DND-41 (cell line): ENCODE results near the gene CFAP206.

Experiments
- ATAC-seq: fragments of 200-7000 bp; cut with Tn5 transposase; 3 replicates; pipeline ENCODE4 v1.9.1; 2021; ENCODE audit warnings: low read depth; ENCODE audit not compliant: insufficient read depth
- DNase-seq: peaks from one replicate; pipeline ENCODE4 v3.0.0-alpha.2; 2020
- H2AFZ ChIP-seq: 2 replicates; pipeline ENCODE4 v1.6.0; 2012; ENCODE audit warnings: low read depth, low read length
- H3K27ac ChIP-seq: 2 replicates; pipeline ENCODE4 v1.5.1; 2012; ENCODE audit warnings: low read length, inconsistent platforms
- H3K27me3 ChIP-seq: fragments of 200-600 bp; sonication (generic); 2 replicates; pipeline ENCODE4 v1.6.0; 2012; ENCODE audit warnings: low read length, mild to moderate bottlenecking, inconsistent platforms; ENCODE audit not compliant: insufficient read depth, poor library complexity
- H3K36me3 ChIP-seq: 2 replicates; pipeline ENCODE4 v1.5.1; 2012; ENCODE audit warnings: low read length, inconsistent platforms; ENCODE audit not compliant: insufficient read depth
- H3K4me1 ChIP-seq: 2 replicates; pipeline ENCODE4 v1.5.1; 2012; ENCODE audit warnings: mild to moderate bottlenecking, low read length; ENCODE audit not compliant: insufficient read depth
- H3K4me2 ChIP-seq: 2 replicates; pipeline ENCODE4 v1.6.0; 2012; ENCODE audit warnings: mild to moderate bottlenecking, moderate library complexity, low read length, inconsistent platforms; ENCODE audit not compliant: insufficient read depth
- H3K4me3 ChIP-seq, 2 experiments: fragments of 200-600 bp in 1 of 2; shearing (Covaris generic) in 1 of 2; 2 replicates each; pipeline ENCODE4 v1.5.1; 2012 to 2016; ENCODE audit warnings: inconsistent platforms in 2 of 2, low read length in 2 of 2, mild to moderate bottlenecking in 2 of 2, low read depth in 1 of 2, moderate library complexity in 1 of 2
- H3K79me2 ChIP-seq: 2 replicates; pipeline ENCODE4 v1.6.0; 2012; ENCODE audit warnings: low read length, inconsistent platforms; ENCODE audit not compliant: insufficient read depth
- H3K9ac ChIP-seq: 2 replicates; pipeline ENCODE4 v1.6.0; 2012; ENCODE audit warnings: low read depth, mild to moderate bottlenecking, inconsistent platforms, low read length, moderate library complexity
- H3K9me3 ChIP-seq: 2 replicates; pipeline ENCODE4 v1.5.1; 2012; ENCODE audit warnings: low read length, moderate library complexity, mild to moderate bottlenecking, inconsistent platforms; ENCODE audit not compliant: insufficient read depth, severe bottlenecking
- H4K20me1 ChIP-seq: 2 replicates; pipeline ENCODE4 v1.6.0; 2012; ENCODE audit warnings: low read length; ENCODE audit not compliant: insufficient read depth
- CTCF ChIP-seq: IDR thresholded peaks from 2 replicates; pipeline ENCODE4 v1.5.1; 2012; ENCODE audit warnings: borderline replicate concordance, low read length, moderate library complexity, mild to moderate bottlenecking; ENCODE audit not compliant: poor library complexity, severe bottlenecking; ENCODE audit errors: extremely low read depth
- EZH2 ChIP-seq: IDR thresholded peaks from 3 replicates; pipeline ENCODE4 v1.6.1; 2012; ENCODE audit warnings: borderline replicate concordance, low read depth, mild to moderate bottlenecking, moderate library complexity, low read length, inconsistent platforms; ENCODE audit not compliant: severe bottlenecking

Gene CFAP206

GRCh38 chr6:87366899-87367298, 40.9 kb upstream of the CFAP206 start:
- Histone ChIP-seq H3K27ac (no peak overlapping the region), H3K79me2 (no peaks in the 10 kb centered on the region)
- no peak for ATAC-seq

GRCh38 chr6:87373377-87373776, 34.4 kb upstream of the CFAP206 start:
- no peak for ATAC-seq
- Histone ChIP-seq H3K9ac (no peak overlapping the region), H3K36me3 (no peaks in the 10 kb centered on the region), H3K79me2 (no peaks in the 10 kb centered on the region), H3K27ac (no peak overlapping the region), H3K4me2 (no peak overlapping the region), H3K27me3 (no peaks in the 10 kb centered on the region), H3K4me3 (no peak overlapping the region), H4K20me1 (no peaks in the 10 kb centered on the region), H3K9me3 (peaks cover 6% of the 10 kb centered on the region), H3K4me1 (no peaks in the 10 kb centered on the region), H2AFZ (no peak overlapping the region)
- TF ChIP-seq EZH2: no peak
- no peak for DNase-seq

More at GRCh38 chr6:87366899-87367298, 40.9 kb upstream of the CFAP206 start:
- Histone ChIP-seq H3K9ac (no peak overlapping the region), H3K4me3 (no peak overlapping the region), H3K4me1 (no peaks in the 10 kb centered on the region), H3K27me3 (no peaks in the 10 kb centered on the region), H3K36me3 (no peaks in the 10 kb centered on the region), H3K9me3 (peaks cover 8% of the 10 kb centered on the region), H2AFZ (no peak overlapping the region), H4K20me1 (no peaks in the 10 kb centered on the region), H3K4me2 (no peak overlapping the region)
- no peak for DNase-seq
- no peak for TF ChIP-seq EZH2
- TF ChIP-seq CTCF: no peak

- H3K4me1 ChIP-seq: no peaks in the 10 kb centered on the region
- no peak overlapping the region for H3K9ac ChIP-seq
- no peaks in the 10 kb centered on the region for H4K20me1 ChIP-seq
- H3K36me3 ChIP-seq: no peaks in the 10 kb centered on the region
- H3K79me2 ChIP-seq: no peaks in the 10 kb centered on the region
- no peak overlapping the region for H3K4me3 ChIP-seq
- no peaks in the 10 kb centered on the region for H3K27me3 ChIP-seq
- no peak overlapping the region for H2AFZ ChIP-seq
- TF ChIP-seq CTCF: no peak
- TF ChIP-seq EZH2: no peak
- ATAC-seq (no peak), DNase-seq (no peak)
- no peak overlapping the region for H3K4me2 ChIP-seq
- H3K9me3 ChIP-seq: no peaks in the 10 kb centered on the region
- H3K27ac ChIP-seq: no peak overlapping the region
Observed at GRCh38 chr6:87375315-87375714, 32.5 kb upstream of the CFAP206 start.

- no peak overlapping the region for H3K4me2 ChIP-seq
Observed at GRCh38 chr6:87376643-87377042, 31.1 kb upstream of the CFAP206 start.

More at GRCh38 chr6:87376643-87377042, 31.1 kb upstream of the CFAP206 start:
- Histone ChIP-seq H3K4me1 (no peaks in the 10 kb centered on the region), H2AFZ (no peak overlapping the region), H3K27me3 (no peaks in the 10 kb centered on the region), H3K9ac (no peak overlapping the region), H3K36me3 (no peaks in the 10 kb centered on the region), H3K27ac (no peak overlapping the region), H3K79me2 (no peaks in the 10 kb centered on the region), H4K20me1 (no peaks in the 10 kb centered on the region), H3K4me3 (no peak overlapping the region), H3K9me3 (no peaks in the 10 kb centered on the region)
- TF ChIP-seq EZH2: no peak
- TF ChIP-seq CTCF: no peak
- DNase-seq (no peak), ATAC-seq (no peak)
